Nephron (organoid): Measurements from ENCODE around the gene AP2B1.

Experiments used
- H3K27ac Mint-ChIP-seq, 3 experiments: 2 replicates each; pipeline ENCODE4 v1.8.0; 2020; ENCODE audit warnings: mixed read lengths in 3 of 3, mild to moderate bottlenecking in 2 of 3, moderate library complexity in 1 of 3
- H3K27me3 Mint-ChIP-seq: 2 replicates; pipeline ENCODE4 v1.8.0; 2021; ENCODE audit warnings: low read depth, mild to moderate bottlenecking, moderate library complexity, mixed read lengths
- H3K36me3 Mint-ChIP-seq: 2 replicates; pipeline ENCODE4 v1.8.0; 2020; ENCODE audit warnings: low read depth, mixed read lengths
- H3K4me1 Mint-ChIP-seq: 2 replicates; pipeline ENCODE4 v1.8.0; 2020; ENCODE audit warnings: mixed read lengths
- H3K4me3 Mint-ChIP-seq, 3 experiments: 2 replicates each; pipeline ENCODE4 v1.8.0; 2020; ENCODE audit warnings: mild to moderate bottlenecking in 3 of 3, mixed read lengths in 3 of 3, moderate library complexity in 2 of 3
- H3K9me3 Mint-ChIP-seq: 2 replicates; pipeline ENCODE4 v1.8.0; 2020; ENCODE audit warnings: mixed read lengths
- TF ChIP-seq, protein P1 (sequence below), 3 experiments: fragments of 200-600 bp; sonication (generic); IDR thresholded peaks; one replicate each; pipeline ENCODE4 v1.5.0; 2021; ENCODE audit warnings: antibody characterized with exemption in 3 of 3; ENCODE audit not compliant: unreplicated experiment in 3 of 3

AP2B1 gene

DNA sequence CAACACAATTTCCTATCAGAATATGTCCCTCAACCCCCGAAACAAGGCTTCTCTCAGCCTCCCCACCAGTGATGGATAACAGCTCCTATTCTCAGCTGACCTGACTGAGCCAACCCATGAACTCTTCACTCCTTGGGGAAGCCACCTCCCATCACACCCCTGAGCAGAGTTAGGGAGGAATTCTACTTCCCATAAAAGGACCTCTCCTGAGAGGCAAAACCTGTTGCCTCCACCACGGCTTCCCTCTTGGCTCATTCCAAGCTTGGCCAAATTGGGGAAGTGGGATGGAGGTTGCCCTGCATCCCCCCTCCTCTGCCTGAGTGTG, 138.6 kb downstream of the AP2B1 start:
- H3K4me1 Mint-ChIP-seq, result peaks cover 43% of the 10 kb centered on the region

DNA sequence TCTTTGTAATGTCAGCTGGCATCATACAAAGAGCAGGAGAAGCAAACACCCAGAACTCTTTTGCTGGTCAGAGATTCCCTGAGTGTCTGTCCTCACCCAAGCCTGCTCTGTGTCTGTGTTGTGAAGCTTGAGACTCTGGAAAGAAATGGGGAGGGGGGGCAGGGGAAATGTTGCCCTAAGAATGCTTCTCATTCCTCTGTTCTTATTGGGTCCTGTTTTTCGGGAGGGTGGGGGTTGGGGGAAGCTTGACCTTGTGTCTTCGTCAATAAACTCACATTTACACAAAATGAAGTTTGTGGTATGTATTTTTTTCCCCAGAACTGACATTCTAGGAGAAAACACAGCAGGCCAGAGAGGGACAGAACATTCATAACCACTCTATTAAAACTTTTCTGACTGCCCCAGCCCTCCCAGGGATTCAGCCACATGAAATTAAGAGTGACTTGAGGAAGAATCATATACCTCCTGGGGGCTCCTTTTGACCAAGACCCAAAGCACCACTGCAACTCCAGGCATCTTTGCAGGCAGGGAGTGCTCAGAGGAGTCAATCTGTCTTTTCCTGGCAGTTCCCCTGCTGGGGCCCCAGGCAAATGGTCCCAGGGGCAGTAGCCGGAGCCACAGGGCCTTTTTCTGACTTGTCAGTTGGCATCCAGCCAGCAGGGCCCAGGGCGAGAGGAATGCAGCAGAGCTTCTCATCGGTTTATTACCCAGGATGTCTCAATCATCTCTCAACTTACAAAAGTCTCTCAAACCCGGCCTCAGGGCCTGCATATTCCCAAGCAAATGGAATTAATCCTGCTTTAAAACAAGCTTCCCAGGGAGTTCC, 139.2 kb downstream of the AP2B1 start:
- TF ChIP-seq, protein P1, sequence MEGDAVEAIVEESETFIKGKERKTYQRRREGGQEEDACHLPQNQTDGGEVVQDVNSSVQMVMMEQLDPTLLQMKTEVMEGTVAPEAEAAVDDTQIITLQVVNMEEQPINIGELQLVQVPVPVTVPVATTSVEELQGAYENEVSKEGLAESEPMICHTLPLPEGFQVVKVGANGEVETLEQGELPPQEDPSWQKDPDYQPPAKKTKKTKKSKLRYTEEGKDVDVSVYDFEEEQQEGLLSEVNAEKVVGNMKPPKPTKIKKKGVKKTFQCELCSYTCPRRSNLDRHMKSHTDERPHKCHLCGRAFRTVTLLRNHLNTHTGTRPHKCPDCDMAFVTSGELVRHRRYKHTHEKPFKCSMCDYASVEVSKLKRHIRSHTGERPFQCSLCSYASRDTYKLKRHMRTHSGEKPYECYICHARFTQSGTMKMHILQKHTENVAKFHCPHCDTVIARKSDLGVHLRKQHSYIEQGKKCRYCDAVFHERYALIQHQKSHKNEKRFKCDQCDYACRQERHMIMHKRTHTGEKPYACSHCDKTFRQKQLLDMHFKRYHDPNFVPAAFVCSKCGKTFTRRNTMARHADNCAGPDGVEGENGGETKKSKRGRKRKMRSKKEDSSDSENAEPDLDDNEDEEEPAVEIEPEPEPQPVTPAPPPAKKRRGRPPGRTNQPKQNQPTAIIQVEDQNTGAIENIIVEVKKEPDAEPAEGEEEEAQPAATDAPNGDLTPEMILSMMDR (IDR thresholded peaks at IDR 0.05; ENCODE audit: unreplicated experiment in 3 of 3), result no peak
- H3K4me3 Mint-ChIP-seq, result no peak overlapping the region
- peaks cover 48% of the 10 kb centered on the region for H3K4me1 Mint-ChIP-seq
- H3K36me3 Mint-ChIP-seq, result peaks cover 34% of the 10 kb centered on the region
- peak overlapping the region; percentile 81 to 98 (median 86) for H3K27ac Mint-ChIP-seq
- no peaks in the 10 kb centered on the region for H3K9me3 Mint-ChIP-seq
- H3K27me3 Mint-ChIP-seq, result no peaks in the 10 kb centered on the region

More for the DNA sequence above, 138.6 kb downstream of the AP2B1 start:
- H3K4me3 Mint-ChIP-seq, result peak overlapping the region in 2 of 3 experiments; percentile 10 to 31
- TF ChIP-seq, protein P1 (IDR thresholded peaks at IDR 0.05; ENCODE audit: unreplicated experiment in 3 of 3), result no peak
- peak overlapping the region; percentile 81 to 98 (median 86) for H3K27ac Mint-ChIP-seq
- H3K27me3 Mint-ChIP-seq, result no peaks in the 10 kb centered on the region
- no peaks in the 10 kb centered on the region for H3K9me3 Mint-ChIP-seq
- H3K36me3 Mint-ChIP-seq, result peaks cover 35% of the 10 kb centered on the region

DNA sequence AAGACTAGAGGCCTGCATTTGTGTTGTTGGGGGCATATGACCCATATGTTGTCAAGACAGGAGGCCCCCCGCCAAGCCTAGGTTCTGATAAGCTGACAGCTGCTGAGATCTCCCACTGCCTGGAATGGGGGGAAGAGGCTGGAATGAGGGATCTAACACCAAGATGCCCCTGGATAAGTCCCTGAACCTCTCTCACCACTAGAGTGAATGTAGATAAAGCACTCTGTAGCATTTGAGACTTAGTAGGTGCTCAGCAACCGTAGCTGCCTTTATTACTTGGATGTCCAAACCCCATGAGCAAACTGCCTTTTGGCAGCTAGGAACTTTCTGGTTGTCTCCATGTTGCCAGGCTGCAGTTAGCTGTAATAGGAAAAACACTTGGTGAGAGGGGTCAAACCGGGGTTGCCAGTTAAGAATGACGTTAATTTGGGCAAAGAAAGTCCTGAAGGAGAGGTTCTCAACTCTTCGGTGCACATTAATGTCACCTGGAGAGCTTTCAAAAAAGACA, 139.9 kb downstream of the AP2B1 start:
- Mint-ChIP-seq H3K27me3 (no peaks in the 10 kb centered on the region), H3K4me3 (no peak overlapping the region), H3K27ac (peak overlapping the region; percentile 81 to 98 (median 86)), H3K36me3 (peaks cover 30% of the 10 kb centered on the region), H3K4me1 (peaks cover 48% of the 10 kb centered on the region), H3K9me3 (no peaks in the 10 kb centered on the region)
- TF ChIP-seq, protein P1 (IDR thresholded peaks at IDR 0.05; ENCODE audit: unreplicated experiment in 3 of 3), result no peak

DNA sequence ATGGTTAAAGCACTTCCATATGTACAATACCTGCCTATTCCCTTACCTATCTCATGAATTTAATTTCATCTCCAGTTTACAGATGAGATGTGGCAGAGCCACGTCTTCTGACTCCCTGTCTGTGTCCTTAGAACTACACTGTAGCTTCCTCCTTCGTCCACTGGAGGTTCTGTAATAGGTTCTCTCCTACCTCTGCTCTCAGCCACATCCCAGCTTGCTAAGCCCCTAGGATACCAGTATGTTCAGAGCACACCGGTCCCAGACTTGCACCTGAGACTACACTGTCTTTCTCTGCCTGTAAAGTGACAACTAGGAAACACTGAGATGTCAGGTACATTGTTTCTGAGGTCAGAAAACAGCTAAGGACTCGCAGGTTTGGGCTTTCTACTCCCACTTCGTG, 140.5 kb downstream of the AP2B1 start:
- no peaks in the 10 kb centered on the region for H3K9me3 Mint-ChIP-seq
- peaks cover 52% of the 10 kb centered on the region for H3K4me1 Mint-ChIP-seq
- H3K36me3 Mint-ChIP-seq, result peaks cover 30% of the 10 kb centered on the region
- no peaks in the 10 kb centered on the region for H3K27me3 Mint-ChIP-seq
- TF ChIP-seq, protein P1 (IDR thresholded peaks at IDR 0.05; ENCODE audit: unreplicated experiment in 3 of 3), result no peak
- peak overlapping the region in 1 of 3 experiments; percentile 18 for H3K4me3 Mint-ChIP-seq
- H3K27ac Mint-ChIP-seq, result peak overlapping the region; percentile 7 to 98 (median 86)

DNA sequence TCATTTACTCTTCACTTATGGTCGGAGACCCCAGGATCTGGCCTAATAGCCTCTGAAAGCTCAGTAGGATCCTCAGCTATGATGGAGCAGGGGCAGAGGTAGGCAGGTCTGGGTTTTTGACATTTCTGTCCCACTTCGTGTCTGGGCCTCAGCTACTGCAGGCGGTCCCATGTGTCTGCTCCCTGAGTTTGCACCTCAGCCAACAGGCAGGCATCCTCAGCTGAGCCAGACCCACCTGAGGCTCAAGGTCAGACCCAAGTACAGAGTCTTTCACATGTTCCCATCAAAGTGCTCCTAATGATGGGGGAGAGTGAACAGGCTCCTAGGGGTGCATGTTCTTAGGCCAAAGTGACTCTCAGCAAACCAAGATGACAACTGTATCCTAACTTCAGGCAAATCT, 141.4 kb downstream of the AP2B1 start:
- H3K27ac Mint-ChIP-seq, result peak overlapping the region; percentile 7 to 98 (median 86)
- peaks cover 52% of the 10 kb centered on the region for H3K4me1 Mint-ChIP-seq
- TF ChIP-seq, protein P1 (IDR thresholded peaks at IDR 0.05; ENCODE audit: unreplicated experiment in 3 of 3), result no peak
- no peaks in the 10 kb centered on the region for H3K27me3 Mint-ChIP-seq
- peaks cover 25% of the 10 kb centered on the region for H3K36me3 Mint-ChIP-seq
- H3K9me3 Mint-ChIP-seq, result no peaks in the 10 kb centered on the region
- H3K4me3 Mint-ChIP-seq, result no peak overlapping the region
